HepG2 (cell line): ENCODE data around the gene PLCG1. TPM values are rescaled to one million over a fixed set of nuclear protein-coding genes. Genes with fewer than 3 reads are reported as not detected.
A peak's percentile ranks its signal among the peaks of the same experiment; 100 is the strongest.

ENCODE experiments used
- ATF7 ChIP-seq, 2 experiments: fragments of 450-650 bp in 1 of 2; sonication (generic) in 1 of 2; formaldehyde crosslinking in 1 of 2; IDR thresholded peaks; 2 replicates each; pipeline versions ENCODE4 v1.4.0 to v1.6.1; 2016 to 2020; ENCODE audit warnings: antibody characterized with exemption in 1 of 2, mild to moderate bottlenecking in 1 of 2, missing genetic modification reagents in 1 of 2
- CHD4 ChIP-seq: fragments of 200-600 bp; sonication (generic); IDR thresholded peaks from 2 replicates; pipeline ENCODE4 v1.7.0; 2017; ENCODE audit warnings: mild to moderate bottlenecking, low read length, borderline replicate concordance
- ERF ChIP-seq: IDR thresholded peaks from 2 replicates; pipeline ENCODE4 v1.6.1; 2018; ENCODE audit warnings: missing biosample characterization, missing genetic modification reagents
- KDM1A ChIP-seq: IDR thresholded peaks from 2 replicates; pipeline ENCODE4 v1.6.1; 2016; ENCODE audit warnings: missing compliant biosample characterization
- KLF6 ChIP-seq: IDR thresholded peaks from 2 replicates; pipeline ENCODE4 v1.8.0; 2016; ENCODE audit warnings: missing biosample characterization, missing genetic modification reagents
- KMT2B ChIP-seq: IDR thresholded peaks from 2 replicates; pipeline ENCODE4 v1.6.1; 2016; ENCODE audit warnings: missing genetic modification reagents, missing compliant biosample characterization
- MED1 ChIP-seq: sonication (generic); formaldehyde crosslinking; IDR thresholded peaks from 2 replicates; pipeline ENCODE4 v1.4.0; 2020; ENCODE audit warnings: missing genetic modification reagents
- MEF2D ChIP-seq: sonication (generic); formaldehyde crosslinking; IDR thresholded peaks from 2 replicates; pipeline ENCODE4 v1.5.1; 2020; ENCODE audit warnings: mild to moderate bottlenecking, missing genetic modification reagents
- NPAS2 ChIP-seq: sonication (generic); formaldehyde crosslinking; IDR thresholded peaks from 2 replicates; pipeline ENCODE4 v1.8.0; 2022; ENCODE audit warnings: mild to moderate bottlenecking, missing genetic modification reagents, borderline replicate concordance
- ZNF24 ChIP-seq: fragments of 450-650 bp; IDR thresholded peaks from 2 replicates; pipeline ENCODE4 v1.6.1; 2017; ENCODE audit warnings: antibody characterized with exemption, mild to moderate bottlenecking
- ZNF260 ChIP-seq: sonication (generic); formaldehyde crosslinking; IDR thresholded peaks from 2 replicates; pipeline ENCODE4 v1.4.0; 2020; ENCODE audit warnings: missing genetic modification reagents, low read depth, mild to moderate bottlenecking, borderline replicate concordance
- polyA plus RNA-seq, 8 experiments: library from polyadenylated mRNA; depleted of rRNA in 3 of 8; stranded (reverse) in 7 of 8; unstranded in 1 of 8; fragments of >200 nt; fragmentation: Illumina TruSeq in 4 of 8; extraction: Trizol in 4 of 8; gene quantifications; 2 replicates each; pipeline versions ENCODE4 v1.2.1 to v1.2.3, GENCODE V29; 2011 to 2016; ENCODE audit warnings: low read depth in 4 of 8, missing spikeins in 1 of 8, mixed read lengths in 1 of 8; ENCODE audit not compliant: insufficient read depth in 1 of 8
- total RNA-seq, 5 experiments: library from RNA; depleted of rRNA; stranded (reverse); fragments of >200 nt; fragmentation: Illumina TruSeq; extraction: Trizol; gene quantifications; 2 replicates each; pipeline ENCODE4 v1.2.3, GENCODE V29; 2016; ENCODE audit warnings: low read depth in 1 of 5
- TF ChIP-seq, protein P1 (sequence below): sonication (generic); formaldehyde crosslinking; IDR thresholded peaks from 2 replicates; pipeline ENCODE4 v1.5.1; 2020; ENCODE audit warnings: missing genetic modification reagents, mild to moderate bottlenecking, borderline replicate concordance
- TF ChIP-seq, protein P2 (sequence below): sonication (generic); formaldehyde crosslinking; IDR thresholded peaks from 2 replicates; pipeline ENCODE4 v1.4.0; 2020; ENCODE audit warnings: low read depth, mild to moderate bottlenecking, missing genetic modification reagents
- TF ChIP-seq, protein P3 (sequence below): sonication (generic); formaldehyde crosslinking; IDR thresholded peaks from 2 replicates; pipeline ENCODE4 v1.4.0; 2020; ENCODE audit warnings: missing genetic modification reagents
- TF ChIP-seq, protein P4 (sequence below): sonication (generic); formaldehyde crosslinking; IDR thresholded peaks from 2 replicates; pipeline ENCODE4 v1.4.0; 2020; ENCODE audit warnings: missing genetic modification reagents, borderline replicate concordance
- TF ChIP-seq, protein P5 (sequence below): sonication (generic); formaldehyde crosslinking; IDR thresholded peaks from 2 replicates; pipeline ENCODE4 v1.9.0; 2022; ENCODE audit warnings: missing genetic modification reagents, mild to moderate bottlenecking, borderline replicate concordance

Gene PLCG1
- total and polyA plus RNA-seq, 2 of the 13 experiments (the other 11 are each of a cell fraction or from before 2014, with no cell fraction given), result 85.3 to 158 TPM

DNA sequence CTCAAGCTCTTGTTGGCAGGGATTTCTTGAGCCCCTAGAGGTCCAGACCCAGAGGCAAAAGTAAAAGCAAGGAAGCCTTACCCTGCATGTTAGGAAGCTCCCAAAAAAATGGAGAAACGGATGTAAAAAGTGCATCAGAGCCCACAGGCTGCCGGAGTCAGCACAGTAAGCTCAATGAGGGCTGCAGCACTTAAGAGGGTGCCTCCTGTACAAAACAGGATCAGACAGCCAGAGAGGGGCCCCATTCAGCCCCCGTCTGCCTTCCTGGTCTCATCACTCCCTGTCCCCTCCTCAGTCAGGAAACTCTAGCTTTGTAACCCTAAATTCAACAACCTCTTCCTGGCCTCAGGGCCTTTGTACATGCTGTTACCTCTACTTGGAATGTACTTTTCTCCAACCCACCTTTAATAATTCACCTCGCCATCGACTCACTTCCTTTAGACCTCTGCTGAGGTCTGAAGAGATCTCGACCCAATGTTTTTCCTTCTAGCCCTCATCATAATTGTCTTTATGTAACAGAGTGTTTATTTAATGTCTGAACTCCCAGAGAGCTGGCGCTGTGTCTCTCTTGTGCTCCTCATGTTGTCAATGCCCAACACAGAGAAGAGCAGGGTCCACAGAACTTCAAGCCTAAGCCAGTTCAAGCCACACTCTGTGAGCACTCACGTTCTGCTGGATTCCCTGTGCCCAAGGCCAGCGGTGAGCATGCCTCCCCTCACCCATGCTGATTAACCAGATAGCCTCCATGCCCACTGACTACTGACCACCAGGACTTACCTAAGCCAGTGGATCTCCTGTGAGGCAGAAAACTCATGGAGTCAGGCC is 2.8 kb upstream of the PLCG1 start (continued):
- TF ChIP-seq, protein P1, sequence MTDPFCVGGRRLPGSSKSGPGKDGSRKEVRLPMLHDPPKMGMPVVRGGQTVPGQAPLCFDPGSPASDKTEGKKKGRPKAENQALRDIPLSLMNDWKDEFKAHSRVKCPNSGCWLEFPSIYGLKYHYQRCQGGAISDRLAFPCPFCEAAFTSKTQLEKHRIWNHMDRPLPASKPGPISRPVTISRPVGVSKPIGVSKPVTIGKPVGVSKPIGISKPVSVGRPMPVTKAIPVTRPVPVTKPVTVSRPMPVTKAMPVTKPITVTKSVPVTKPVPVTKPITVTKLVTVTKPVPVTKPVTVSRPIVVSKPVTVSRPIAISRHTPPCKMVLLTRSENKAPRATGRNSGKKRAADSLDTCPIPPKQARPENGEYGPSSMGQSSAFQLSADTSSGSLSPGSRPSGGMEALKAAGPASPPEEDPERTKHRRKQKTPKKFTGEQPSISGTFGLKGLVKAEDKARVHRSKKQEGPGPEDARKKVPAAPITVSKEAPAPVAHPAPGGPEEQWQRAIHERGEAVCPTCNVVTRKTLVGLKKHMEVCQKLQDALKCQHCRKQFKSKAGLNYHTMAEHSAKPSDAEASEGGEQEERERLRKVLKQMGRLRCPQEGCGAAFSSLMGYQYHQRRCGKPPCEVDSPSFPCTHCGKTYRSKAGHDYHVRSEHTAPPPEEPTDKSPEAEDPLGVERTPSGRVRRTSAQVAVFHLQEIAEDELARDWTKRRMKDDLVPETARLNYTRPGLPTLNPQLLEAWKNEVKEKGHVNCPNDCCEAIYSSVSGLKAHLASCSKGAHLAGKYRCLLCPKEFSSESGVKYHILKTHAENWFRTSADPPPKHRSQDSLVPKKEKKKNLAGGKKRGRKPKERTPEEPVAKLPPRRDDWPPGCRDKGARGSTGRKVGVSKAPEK (CRISPR knock-in tag), result 0 out of 2 replicates have a peak, but pooled peaks have one; percentile 28
- TF ChIP-seq MED1 (CRISPR knock-in tag), result peak; percentile 34; the same call in 1 of the 2 replicates
- TF ChIP-seq, protein P2, sequence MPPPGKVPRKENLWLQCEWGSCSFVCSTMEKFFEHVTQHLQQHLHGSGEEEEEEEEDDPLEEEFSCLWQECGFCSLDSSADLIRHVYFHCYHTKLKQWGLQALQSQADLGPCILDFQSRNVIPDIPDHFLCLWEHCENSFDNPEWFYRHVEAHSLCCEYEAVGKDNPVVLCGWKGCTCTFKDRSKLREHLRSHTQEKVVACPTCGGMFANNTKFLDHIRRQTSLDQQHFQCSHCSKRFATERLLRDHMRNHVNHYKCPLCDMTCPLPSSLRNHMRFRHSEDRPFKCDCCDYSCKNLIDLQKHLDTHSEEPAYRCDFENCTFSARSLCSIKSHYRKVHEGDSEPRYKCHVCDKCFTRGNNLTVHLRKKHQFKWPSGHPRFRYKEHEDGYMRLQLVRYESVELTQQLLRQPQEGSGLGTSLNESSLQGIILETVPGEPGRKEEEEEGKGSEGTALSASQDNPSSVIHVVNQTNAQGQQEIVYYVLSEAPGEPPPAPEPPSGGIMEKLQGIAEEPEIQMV (CRISPR knock-in tag), result no peak
- no peak for TF ChIP-seq KLF6
- TF ChIP-seq, protein P3, sequence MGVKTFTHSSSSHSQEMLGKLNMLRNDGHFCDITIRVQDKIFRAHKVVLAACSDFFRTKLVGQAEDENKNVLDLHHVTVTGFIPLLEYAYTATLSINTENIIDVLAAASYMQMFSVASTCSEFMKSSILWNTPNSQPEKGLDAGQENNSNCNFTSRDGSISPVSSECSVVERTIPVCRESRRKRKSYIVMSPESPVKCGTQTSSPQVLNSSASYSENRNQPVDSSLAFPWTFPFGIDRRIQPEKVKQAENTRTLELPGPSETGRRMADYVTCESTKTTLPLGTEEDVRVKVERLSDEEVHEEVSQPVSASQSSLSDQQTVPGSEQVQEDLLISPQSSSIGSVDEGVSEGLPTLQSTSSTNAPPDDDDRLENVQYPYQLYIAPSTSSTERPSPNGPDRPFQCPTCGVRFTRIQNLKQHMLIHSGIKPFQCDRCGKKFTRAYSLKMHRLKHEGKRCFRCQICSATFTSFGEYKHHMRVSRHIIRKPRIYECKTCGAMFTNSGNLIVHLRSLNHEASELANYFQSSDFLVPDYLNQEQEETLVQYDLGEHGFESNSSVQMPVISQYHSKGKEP (CRISPR knock-in tag), result no peak
- TF ChIP-seq NPAS2 (CRISPR knock-in tag), result 0 out of 2 replicates have a peak, but pooled peaks have one; percentile 65
- TF ChIP-seq, protein P4, sequence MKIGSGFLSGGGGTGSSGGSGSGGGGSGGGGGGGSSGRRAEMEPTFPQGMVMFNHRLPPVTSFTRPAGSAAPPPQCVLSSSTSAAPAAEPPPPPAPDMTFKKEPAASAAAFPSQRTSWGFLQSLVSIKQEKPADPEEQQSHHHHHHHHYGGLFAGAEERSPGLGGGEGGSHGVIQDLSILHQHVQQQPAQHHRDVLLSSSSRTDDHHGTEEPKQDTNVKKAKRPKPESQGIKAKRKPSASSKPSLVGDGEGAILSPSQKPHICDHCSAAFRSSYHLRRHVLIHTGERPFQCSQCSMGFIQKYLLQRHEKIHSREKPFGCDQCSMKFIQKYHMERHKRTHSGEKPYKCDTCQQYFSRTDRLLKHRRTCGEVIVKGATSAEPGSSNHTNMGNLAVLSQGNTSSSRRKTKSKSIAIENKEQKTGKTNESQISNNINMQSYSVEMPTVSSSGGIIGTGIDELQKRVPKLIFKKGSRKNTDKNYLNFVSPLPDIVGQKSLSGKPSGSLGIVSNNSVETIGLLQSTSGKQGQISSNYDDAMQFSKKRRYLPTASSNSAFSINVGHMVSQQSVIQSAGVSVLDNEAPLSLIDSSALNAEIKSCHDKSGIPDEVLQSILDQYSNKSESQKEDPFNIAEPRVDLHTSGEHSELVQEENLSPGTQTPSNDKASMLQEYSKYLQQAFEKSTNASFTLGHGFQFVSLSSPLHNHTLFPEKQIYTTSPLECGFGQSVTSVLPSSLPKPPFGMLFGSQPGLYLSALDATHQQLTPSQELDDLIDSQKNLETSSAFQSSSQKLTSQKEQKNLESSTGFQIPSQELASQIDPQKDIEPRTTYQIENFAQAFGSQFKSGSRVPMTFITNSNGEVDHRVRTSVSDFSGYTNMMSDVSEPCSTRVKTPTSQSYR (CRISPR knock-in tag), result no peak
- no peak for TF ChIP-seq ATF7 (IDR thresholded peaks at IDR 0.05)
- no peak for TF ChIP-seq ATF7 (CRISPR knock-in tag; IDR thresholded peaks at IDR 0.05)
- no peak for TF ChIP-seq ERF
- no peak for TF ChIP-seq KDM1A (CRISPR knock-in tag)
- TF ChIP-seq MEF2D, result no peak; the same call in 1 of the 2 replicates
- no peak for TF ChIP-seq ZNF260 (CRISPR knock-in tag)
- TF ChIP-seq CHD4, result peak; percentile 44; the same call in 1 of the 2 replicates
- TF ChIP-seq ZNF24, result 0 out of 2 replicates have a peak, but pooled peaks have one; percentile 34
- TF ChIP-seq, protein P5, sequence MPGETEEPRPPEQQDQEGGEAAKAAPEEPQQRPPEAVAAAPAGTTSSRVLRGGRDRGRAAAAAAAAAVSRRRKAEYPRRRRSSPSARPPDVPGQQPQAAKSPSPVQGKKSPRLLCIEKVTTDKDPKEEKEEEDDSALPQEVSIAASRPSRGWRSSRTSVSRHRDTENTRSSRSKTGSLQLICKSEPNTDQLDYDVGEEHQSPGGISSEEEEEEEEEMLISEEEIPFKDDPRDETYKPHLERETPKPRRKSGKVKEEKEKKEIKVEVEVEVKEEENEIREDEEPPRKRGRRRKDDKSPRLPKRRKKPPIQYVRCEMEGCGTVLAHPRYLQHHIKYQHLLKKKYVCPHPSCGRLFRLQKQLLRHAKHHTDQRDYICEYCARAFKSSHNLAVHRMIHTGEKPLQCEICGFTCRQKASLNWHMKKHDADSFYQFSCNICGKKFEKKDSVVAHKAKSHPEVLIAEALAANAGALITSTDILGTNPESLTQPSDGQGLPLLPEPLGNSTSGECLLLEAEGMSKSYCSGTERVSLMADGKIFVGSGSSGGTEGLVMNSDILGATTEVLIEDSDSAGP, result no peak; the same call in 1 of the 2 replicates
- no peak for TF ChIP-seq KMT2B (CRISPR knock-in tag)
